SU-DHL-6 (cell line): Measurements from ENCODE around the gene DIO3.

Experiments used
- EZH2phosphoT487 ChIP-seq: fragments of 200-600 bp; sonication (generic), shearing (Covaris generic); conservative IDR thresholded peaks from 2 replicates; pipeline ENCODE4 v1.6.1; 2018; ENCODE audit warnings: mild to moderate bottlenecking, antibody characterized with exemption, low read length, moderate library complexity, mixed read lengths
- TF ChIP-seq, protein P1 (sequence below): fragments of 200-600 bp; sonication (generic); IDR thresholded peaks from one replicate; pipeline ENCODE4 v1.5.1; 2017; ENCODE audit warnings: antibody characterized with exemption, mild to moderate bottlenecking, low read length, moderate library complexity; ENCODE audit not compliant: insufficient read depth, poor library complexity, severe bottlenecking

DNA sequence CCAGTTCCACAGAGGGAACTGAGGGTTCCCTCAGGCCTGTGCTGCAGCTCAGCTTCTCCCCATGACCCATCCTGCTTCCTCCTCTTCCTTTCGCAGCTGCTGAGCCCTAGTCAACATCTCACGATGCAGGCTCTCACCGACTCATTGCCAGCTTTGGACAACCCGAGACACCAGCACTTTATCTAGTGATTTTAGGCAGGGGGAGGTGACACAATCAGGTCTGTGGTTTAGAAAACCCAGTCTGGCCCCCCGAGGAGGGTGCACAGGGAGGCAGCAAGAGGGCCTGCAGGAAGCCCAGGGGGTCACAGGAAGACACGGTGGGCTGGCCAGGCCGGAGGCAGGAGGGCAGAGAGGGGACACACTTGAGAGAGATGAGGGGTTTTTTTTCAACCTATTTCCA is 35.4 kb downstream of the DIO3 start:
- TF ChIP-seq, protein P1, sequence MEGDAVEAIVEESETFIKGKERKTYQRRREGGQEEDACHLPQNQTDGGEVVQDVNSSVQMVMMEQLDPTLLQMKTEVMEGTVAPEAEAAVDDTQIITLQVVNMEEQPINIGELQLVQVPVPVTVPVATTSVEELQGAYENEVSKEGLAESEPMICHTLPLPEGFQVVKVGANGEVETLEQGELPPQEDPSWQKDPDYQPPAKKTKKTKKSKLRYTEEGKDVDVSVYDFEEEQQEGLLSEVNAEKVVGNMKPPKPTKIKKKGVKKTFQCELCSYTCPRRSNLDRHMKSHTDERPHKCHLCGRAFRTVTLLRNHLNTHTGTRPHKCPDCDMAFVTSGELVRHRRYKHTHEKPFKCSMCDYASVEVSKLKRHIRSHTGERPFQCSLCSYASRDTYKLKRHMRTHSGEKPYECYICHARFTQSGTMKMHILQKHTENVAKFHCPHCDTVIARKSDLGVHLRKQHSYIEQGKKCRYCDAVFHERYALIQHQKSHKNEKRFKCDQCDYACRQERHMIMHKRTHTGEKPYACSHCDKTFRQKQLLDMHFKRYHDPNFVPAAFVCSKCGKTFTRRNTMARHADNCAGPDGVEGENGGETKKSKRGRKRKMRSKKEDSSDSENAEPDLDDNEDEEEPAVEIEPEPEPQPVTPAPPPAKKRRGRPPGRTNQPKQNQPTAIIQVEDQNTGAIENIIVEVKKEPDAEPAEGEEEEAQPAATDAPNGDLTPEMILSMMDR = no peak
- no peak for TF ChIP-seq EZH2phosphoT487
